Endothelial cell of umbilical vein (primary cell): ENCODE measurements around the gene ZNRF3. TPM values are rescaled to one million over a fixed set of nuclear protein-coding genes. Genes with fewer than 3 reads are reported as not detected.

Source experiments
- BruUV-seq: library from RNA; stranded (reverse); fragments of 400-500 nt; replicated peaks from 2 replicates; lab custom pipeline; 2021; lab: Mats Ljungman, UMichigan
- CTCF ChIA-PET: fragments of 300-600, 350-600 bp; sonication (Branson Sonifier 250); formaldehyde crosslinking; loops from one replicate; lab custom pipeline; 2021; ENCODE audit warnings: antibody characterized with exemption, inconsistent platforms; lab: Charles Lee
- POLR2A ChIA-PET: fragments of 300-600, 350-600 bp; sonication (Branson Sonifier 250); formaldehyde crosslinking; loops from one replicate; lab custom pipeline; 2021; ENCODE audit warnings: antibody characterized with exemption, inconsistent platforms; lab: Charles Lee
- DNase-seq: peaks from one replicate; pipeline ENCODE4 v3.0.0-alpha.2; 2011; ENCODE audit warnings: low read depth, low spot score
- FAIRE-seq: peaks from 2 replicates; lab custom pipeline; 2011; peaks lifted over from hg19 to GRCh38; lab: Jason Lieb, UNC
- H2AFZ ChIP-seq: 2 replicates; pipeline ENCODE4 v1.6.0; 2012; ENCODE audit warnings: low read depth, low read length, control low read depth, inconsistent platforms
- H3K27ac ChIP-seq: 2 replicates; pipeline ENCODE4 v1.5.1; 2011; ENCODE audit warnings: low read depth, mild to moderate bottlenecking, control low read depth, low read length, moderate library complexity; ENCODE audit not compliant: insufficient read depth
- H3K27me3 ChIP-seq, 2 experiments: 2 replicates each; pipeline versions ENCODE4 v1.6.0 to v1.6.1; 2011; ENCODE audit warnings: low read length in 2 of 2, mixed read lengths in 1 of 2; ENCODE audit not compliant: control insufficient read depth in 2 of 2, insufficient read depth in 2 of 2
- H3K36me3 ChIP-seq, 2 experiments: 2 replicates in 1 of 2; 3 replicates in 1 of 2; pipeline ENCODE4 v1.5.1; 2011; ENCODE audit warnings: low read length in 2 of 2, mild to moderate bottlenecking in 1 of 2, moderate library complexity in 1 of 2; ENCODE audit not compliant: control insufficient read depth in 2 of 2, insufficient read depth in 2 of 2; ENCODE audit errors: extremely low read depth in 1 of 2
- H3K4me1 ChIP-seq: 3 replicates; pipeline ENCODE4 v1.5.1; 2011; ENCODE audit warnings: mild to moderate bottlenecking, low read length; ENCODE audit not compliant: control insufficient read depth, insufficient read depth; ENCODE audit errors: extremely low read depth
- H3K4me2 ChIP-seq: 2 replicates; pipeline ENCODE4 v1.6.1; 2011; ENCODE audit warnings: low read length, control low read depth, mixed read lengths; ENCODE audit not compliant: insufficient read depth
- H3K4me3 ChIP-seq, 3 experiments: fragments of 200-600 bp in 1 of 3; sonication (generic), shearing (Covaris generic) in 1 of 3; replicated peaks in 1 of 3; 2 replicates each; pipeline ENCODE4 v1.5.1; 2011 to 2016; ENCODE audit warnings: control low read depth in 3 of 3, low read length in 3 of 3, mild to moderate bottlenecking in 2 of 3, inconsistent platforms in 1 of 3, low read depth in 1 of 3, moderate library complexity in 1 of 3; ENCODE audit not compliant: insufficient read depth in 1 of 3
- H3K79me2 ChIP-seq: 2 replicates; pipeline ENCODE4 v1.6.0; 2012; ENCODE audit warnings: low read length, inconsistent platforms; ENCODE audit not compliant: control insufficient read depth, insufficient read depth
- H3K9ac ChIP-seq: replicated peaks from 2 replicates; pipeline ENCODE3; 2011; ENCODE audit warnings: low read length, control low read depth; ENCODE audit not compliant: insufficient read depth; ENCODE audit errors: extremely low read depth
- H3K9me1 ChIP-seq: replicated peaks from 3 replicates; pipeline ENCODE4 v1.6.0; 2011; ENCODE audit warnings: mild to moderate bottlenecking, low read length; ENCODE audit not compliant: control insufficient read depth, insufficient read depth; ENCODE audit errors: extremely low read depth
- H3K9me3 ChIP-seq: replicated peaks from 2 replicates; pipeline ENCODE4 v1.5.1; 2012; ENCODE audit warnings: low read length, inconsistent platforms; ENCODE audit not compliant: control insufficient read depth, insufficient read depth
- H4K20me1 ChIP-seq: replicated peaks from 2 replicates; pipeline ENCODE3; 2011; ENCODE audit warnings: mild to moderate bottlenecking, low read length; ENCODE audit not compliant: control insufficient read depth, insufficient read depth; ENCODE audit errors: extremely low read depth
- CTCF ChIP-seq, 2 donors: IDR thresholded peaks; 1 replicate in 1 of 2; 2 replicates in 1 of 2; pipeline ENCODE4 v1.5.1; 2011; ENCODE audit warnings: low read length in 2 of 2, mild to moderate bottlenecking in 2 of 2, moderate library complexity in 2 of 2, control low read depth in 1 of 2, inconsistent platforms in 1 of 2, low read depth in 1 of 2; ENCODE audit not compliant: insufficient read depth in 1 of 2; ENCODE audit errors: extremely low read depth in 1 of 2
- EZH2 ChIP-seq: IDR thresholded peaks from 2 replicates; pipeline ENCODE4 v1.6.1; 2012; ENCODE audit warnings: borderline replicate concordance, low read depth, mild to moderate bottlenecking, moderate library complexity, low read length, inconsistent platforms; ENCODE audit not compliant: severe bottlenecking
- FOS ChIP-seq: IDR thresholded peaks from 2 replicates; pipeline ENCODE4 v1.6.1; 2011; ENCODE audit warnings: mild to moderate bottlenecking, low read length, moderate library complexity, borderline replicate concordance; ENCODE audit not compliant: insufficient read depth
- GATA2 ChIP-seq: IDR thresholded peaks from 2 replicates; pipeline ENCODE4 v1.7.0; 2011; ENCODE audit warnings: low read depth, mild to moderate bottlenecking, moderate library complexity, mixed read lengths, low read length; ENCODE audit not compliant: insufficient read length, insufficient read depth
- JUN ChIP-seq: IDR thresholded peaks from 2 replicates; pipeline ENCODE4 v1.6.1; 2011; ENCODE audit warnings: borderline replicate concordance, low read depth; ENCODE audit not compliant: insufficient read length, insufficient read depth
- MAX ChIP-seq: IDR thresholded peaks from 2 replicates; pipeline ENCODE4 v1.6.1; 2011; ENCODE audit not compliant: insufficient read depth, insufficient read length
- MYC ChIP-seq: IDR thresholded peaks from one replicate; pipeline ENCODE4 v1.6.1; 2011; ENCODE audit warnings: mild to moderate bottlenecking, low read depth, low read length
- POLR2A ChIP-seq: IDR thresholded peaks from 2 replicates; pipeline ENCODE4 v1.6.1; 2012; ENCODE audit warnings: low read depth, mild to moderate bottlenecking, control low read depth, low read length
- POLR2AphosphoS5 ChIP-seq: IDR thresholded peaks from 2 replicates; pipeline ENCODE4 v1.6.1; 2012; ENCODE audit warnings: low read depth, mild to moderate bottlenecking, control low read depth, low read length, moderate library complexity; ENCODE audit not compliant: insufficient read depth
- dilution Hi-C: fragments of 300-500 bp; cut with MboI; formaldehyde crosslinking; loops from one replicate; pipeline ENCODE4 v1.15.0; 2019; ENCODE audit warnings: low sequenced_read_pairs; ENCODE audit not compliant: extremely low pct_ligation_motif_present
- intact Hi-C: fragments of 100-400 bp; cut with micrococcal nuclease; formaldehyde crosslinking; loops from one replicate; pipeline ENCODE4 v1.10.0; 2022
- polyA plus RNA-seq, 4 experiments: library from polyadenylated mRNA; depleted of rRNA in 3 of 4; stranded (reverse) in 3 of 4; unstranded in 1 of 4; fragments of >200 nt; gene quantifications; 2 replicates each; pipeline versions ENCODE4 v1.2.1 to v1.2.3, GENCODE V29; 2011 to 2012; ENCODE audit warnings: missing spikeins in 1 of 4
- total RNA-seq: library from RNA; stranded (reverse); gene quantifications from 2 replicates; pipeline ENCODE4 v1.2.3, GENCODE V29; 2021

The ZNRF3 gene
- total and polyA plus RNA-seq, 2 donors (not counting 3 experiments of a cell fraction or from before 2014, with no cell fraction given): 2.7 to 5.2 TPM

- H3K79me2 ChIP-seq: no peaks in the 10 kb centered on the region
These were observed 14.9 kb downstream of the ZNRF3 start for GRCh38 chr22:28898233-28898629.

More at GRCh38 chr22:28898233-28898629, 14.9 kb downstream of the ZNRF3 start:
- BruUV-seq: no TSS peak
- Histone ChIP-seq H3K36me3 (no peaks in the 10 kb centered on the region), H3K9me3 (no peaks in the 10 kb centered on the region), H4K20me1 (no peaks in the 10 kb centered on the region), H3K27ac (no peak overlapping the region), H3K4me3 (no peak overlapping the region), H3K9ac (no peak overlapping the region), H3K27me3 (no peaks in the 10 kb centered on the region), H2AFZ (no peak overlapping the region), H3K4me2 (no peak overlapping the region), H3K4me1 (no peaks in the 10 kb centered on the region), H3K9me1 (no peaks in the 10 kb centered on the region)
- no peak for TF ChIP-seq JUN
- no peak for TF ChIP-seq POLR2A
- no peak for TF ChIP-seq POLR2AphosphoS5
- no peak for TF ChIP-seq CTCF (IDR thresholded peaks at IDR 0.05; ENCODE audit: extremely low read depth in 1 of 2, insufficient read depth in 1 of 2, low read depth in 1 of 2, low read length in 2 of 2)
- TF ChIP-seq EZH2: no peak
- TF ChIP-seq FOS: no peak
- no peak for TF ChIP-seq MAX
- TF ChIP-seq GATA2: no peak
- TF ChIP-seq MYC: no peak
- POLR2A ChIA-PET: no interaction called here
- dilution Hi-C loops (no loop called here), intact Hi-C loops (no loop called here)
- CTCF ChIA-PET: interaction anchor here (0.7 kb wide), 1 partner anchor 142 kb away, joined by 3 read pairs; no protein-coding TSS in a partner anchor
- DNase-seq (no peak), FAIRE-seq (no peak)
